GM23248 (cell line): ENCODE data around the gene SLC35F3. TPM values are rescaled to one million over a fixed set of nuclear protein-coding genes. Genes with fewer than 3 reads are reported as not detected.

ENCODE experiments used
- DNase-seq: peaks from one replicate; pipeline ENCODE4 v3.0.0-alpha.2; 2015
- H2AFZ ChIP-seq: fragments of 200-600 bp; sonication (generic); 2 replicates; pipeline ENCODE4 v1.6.1; 2016; ENCODE audit warnings: antibody characterized with exemption
- H3F3A ChIP-seq: fragments of 200-600 bp; sonication (generic); 2 replicates; pipeline ENCODE4 v1.6.1; 2016; ENCODE audit warnings: mild to moderate bottlenecking, antibody characterized with exemption, mixed run types; ENCODE audit not compliant: insufficient read depth
- H3K27ac ChIP-seq: fragments of 200-600 bp; sonication (generic); 2 replicates; pipeline ENCODE4 v1.5.1; 2016; ENCODE audit warnings: mild to moderate bottlenecking
- H3K27me3 ChIP-seq: fragments of 200-600 bp; sonication (generic); replicated peaks from 2 replicates; pipeline ENCODE4 v1.6.1; 2016; ENCODE audit warnings: mild to moderate bottlenecking; ENCODE audit not compliant: insufficient read depth
- H3K36me3 ChIP-seq: fragments of 200-600 bp; sonication (generic); 2 replicates; pipeline ENCODE4 v1.6.1; 2016; ENCODE audit warnings: low read depth, mild to moderate bottlenecking
- H3K4me1 ChIP-seq: fragments of 200-600 bp; sonication (generic); 2 replicates; pipeline ENCODE4 v1.6.1; 2016; ENCODE audit warnings: mild to moderate bottlenecking; ENCODE audit not compliant: insufficient read depth
- H3K4me2 ChIP-seq: fragments of 200-600 bp; sonication (generic); one replicate; pipeline ENCODE4 v1.6.1; 2016; ENCODE audit warnings: mild to moderate bottlenecking; ENCODE audit not compliant: unreplicated experiment
- H3K4me3 ChIP-seq: fragments of 200-600 bp; sonication (generic); 2 replicates; pipeline ENCODE4 v1.5.1; 2016; ENCODE audit warnings: mild to moderate bottlenecking
- H3K79me2 ChIP-seq: fragments of 200-600 bp; sonication (generic); 2 replicates; pipeline ENCODE4 v1.6.1; 2016; ENCODE audit warnings: mild to moderate bottlenecking; ENCODE audit not compliant: insufficient read depth
- H3K9ac ChIP-seq: fragments of 200-600 bp; sonication (generic); 2 replicates; pipeline ENCODE4 v1.6.1; 2016; ENCODE audit warnings: mild to moderate bottlenecking
- H3K9me2 ChIP-seq: fragments of 200-600 bp; sonication (generic); 2 replicates; pipeline ENCODE4 v1.6.1; 2016; ENCODE audit warnings: mixed run types, mild to moderate bottlenecking, moderate library complexity; ENCODE audit not compliant: insufficient read depth
- H3K9me3 ChIP-seq: fragments of 200-600 bp; sonication (generic); one replicate; pipeline ENCODE4 v1.6.1; 2017; ENCODE audit warnings: low read depth
- H4K20me1 ChIP-seq: fragments of 200-600 bp; sonication (generic); 2 replicates; pipeline ENCODE4 v1.6.0; 2016; ENCODE audit not compliant: insufficient read depth
- EZH2 ChIP-seq: fragments of 200-600 bp; sonication (generic); IDR thresholded peaks from 2 replicates; pipeline ENCODE4 v1.6.1; 2018; ENCODE audit warnings: antibody characterized with exemption, mild to moderate bottlenecking; ENCODE audit not compliant: insufficient read depth, poor library complexity, severe bottlenecking
- EZH2phosphoT487 ChIP-seq: fragments of 200-600 bp; sonication (generic); IDR thresholded peaks from 2 replicates; pipeline ENCODE4 v1.6.1; 2018; ENCODE audit warnings: antibody characterized with exemption, moderate library complexity, mild to moderate bottlenecking, low read depth; ENCODE audit not compliant: insufficient read depth
- WGBS, 2 experiments: methylation state at CpG; one replicate each; pipeline ENCODE4 v1.1.6; 2015 to 2017; ENCODE audit warnings: low lambda C conversion rate in 2 of 2, low coverage in 1 of 2; ENCODE audit errors: missing lambda C conversion rate in 2 of 2; 5-methylcytosine and 5-hydroxymethylcytosine counted together
- in situ Hi-C: fragments of 300-500 bp; cut with MboI; formaldehyde crosslinking; loops from 2 replicates; pipeline ENCODE4 v1.15.0; 2020
- polyA plus RNA-seq: library from polyadenylated mRNA; unstranded; fragments of >200 nt; fragmentation: Nextera tagmentation; extraction: Ambion mirVana; gene quantifications from 2 replicates; pipeline ENCODE4 v1.2.1, GENCODE V29; 2016
- total RNA-seq: library from RNA; depleted of rRNA; stranded (reverse); fragments of >200 nt; shearing (Covaris generic); gene quantifications from 2 replicates; pipeline ENCODE4 v1.2.3, GENCODE V29; 2014

The SLC35F3 gene
- total and polyA plus RNA-seq, 2 experiments from 2014 or later, result 0.43 to 1.3 TPM

DNA sequence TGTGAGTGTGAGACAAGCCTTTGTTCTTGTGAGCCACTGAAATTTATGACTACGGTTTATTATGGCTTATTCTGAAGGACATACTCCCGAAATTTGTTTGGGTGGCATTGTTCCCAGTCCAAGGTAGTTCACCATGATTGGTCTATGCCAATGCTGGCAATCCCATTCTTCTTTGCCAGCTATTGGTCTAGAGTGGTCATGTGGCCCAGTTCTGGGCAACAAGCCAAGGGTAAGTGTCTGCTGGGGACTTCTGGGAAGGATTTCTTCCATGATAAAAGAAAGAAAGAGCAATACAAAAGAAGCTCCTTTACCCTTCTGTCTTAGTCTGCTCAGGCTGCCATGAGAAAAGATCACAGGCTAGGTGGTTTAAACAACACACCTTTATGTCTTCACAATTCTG lies 201.6 kb downstream of the SLC35F3 start:
- H3K4me1 ChIP-seq, result no peaks in the 10 kb centered on the region; the same call in 1 of the 2 replicates
- 18 to 29% methylated on average over 2 of the region's 2 CpGs for WGBS, 2 experiments
- H3K79me2 ChIP-seq, result no peaks in the 10 kb centered on the region
- H3F3A ChIP-seq, result no peaks in the 10 kb centered on the region
- H3K27ac ChIP-seq, result no peak overlapping the region
- H3K9me3 ChIP-seq, result no peaks in the 10 kb centered on the region
- H3K36me3 ChIP-seq, result no peaks in the 10 kb centered on the region
- no peak for DNase-seq
- H3K9me2 ChIP-seq, result no peaks in the 10 kb centered on the region
- in situ Hi-C loops, result loop anchor here (25.0 kb wide), 1 partner anchor 1006 kb away; no protein-coding TSS in a partner anchor
- no peak overlapping the region for H3K4me3 ChIP-seq
- TF ChIP-seq EZH2phosphoT487 (no peak), EZH2 (no peak)
- H3K4me2 ChIP-seq, result no peak overlapping the region
- peaks cover 4% of the 10 kb centered on the region; the same call in 1 of the 2 replicates for H3K27me3 ChIP-seq
- H3K9ac ChIP-seq, result no peak overlapping the region
- H4K20me1 ChIP-seq, result no peaks in the 10 kb centered on the region
- no peak overlapping the region for H2AFZ ChIP-seq

DNA sequence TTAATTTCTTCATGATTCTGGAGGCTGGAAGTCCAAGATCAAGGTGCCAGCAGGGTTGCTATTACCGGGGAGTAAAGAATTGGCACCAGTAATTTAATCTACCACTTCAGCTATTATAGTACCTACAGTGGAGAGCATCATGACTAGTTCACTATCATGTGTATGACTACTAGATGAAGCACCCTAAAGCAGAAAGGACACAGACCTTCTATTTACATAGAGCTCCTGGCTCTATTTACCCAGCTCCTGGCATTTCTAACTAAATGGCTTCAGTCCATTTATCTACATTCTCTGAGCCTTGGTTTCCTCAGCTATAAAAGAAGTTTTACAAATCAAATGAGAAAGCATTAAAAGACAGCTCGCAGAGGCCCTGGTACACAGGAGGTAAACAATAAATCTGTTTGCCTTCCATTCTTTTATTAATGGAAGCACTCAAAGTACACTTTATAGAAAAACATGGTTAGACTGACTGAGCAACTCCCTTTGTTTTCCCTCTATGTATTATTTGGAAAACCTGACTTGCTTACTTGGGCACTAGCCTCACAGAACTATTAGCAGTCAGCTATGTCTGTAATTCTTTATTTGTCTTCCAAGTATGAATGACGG lies 203.0 kb downstream of the SLC35F3 start:
- 29 to 40% methylated on average over 3 of the region's 3 CpGs for WGBS, 2 experiments
- no peak overlapping the region for H3K27ac ChIP-seq
- TF ChIP-seq EZH2 (no peak), EZH2phosphoT487 (no peak)

DNA sequence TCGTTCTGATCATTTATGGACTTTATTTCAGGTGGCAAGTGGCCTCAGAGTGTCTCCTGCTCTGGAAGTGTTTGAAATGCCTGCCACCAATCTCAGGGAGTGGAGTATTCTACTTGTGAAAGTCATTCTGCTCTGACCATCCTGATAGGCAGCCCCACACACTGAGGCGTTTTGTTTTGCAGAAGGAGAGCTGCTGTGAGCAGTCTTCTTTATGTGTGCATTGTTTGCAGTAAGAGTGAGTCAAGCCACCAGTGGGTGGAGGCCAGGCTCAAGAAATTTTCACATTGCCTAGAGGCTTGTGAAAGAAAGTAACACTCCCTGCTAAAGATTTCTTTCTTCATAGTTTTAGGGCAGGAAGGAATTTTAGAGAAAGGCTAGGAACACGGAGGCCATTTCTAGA lies 204.4 kb downstream of the SLC35F3 start:
- no peaks in the 10 kb centered on the region for H3K9me3 ChIP-seq
- peak overlapping the region; percentile 60 for H2AFZ ChIP-seq
- no peak overlapping the region for H3K27ac ChIP-seq
- no peaks in the 10 kb centered on the region for H3K9me2 ChIP-seq
- H3K27me3 ChIP-seq, result no peaks in the 10 kb centered on the region
- no peaks in the 10 kb centered on the region for H3K79me2 ChIP-seq
- in situ Hi-C loops, result loop anchor here (25.0 kb wide), 1 partner anchor 1003 kb away; no protein-coding TSS in a partner anchor
- no peak for TF ChIP-seq EZH2phosphoT487
- H3K4me1 ChIP-seq, result no peaks in the 10 kb centered on the region; the same call in 1 of the 2 replicates
- WGBS, 2 experiments, result 22 to 26% methylated on average over 3 of the region's 3 CpGs
- H3K36me3 ChIP-seq, result no peaks in the 10 kb centered on the region
- H3K4me3 ChIP-seq, result no peak overlapping the region
- no peak overlapping the region for H3K9ac ChIP-seq
- H4K20me1 ChIP-seq, result no peaks in the 10 kb centered on the region
- peak; percentile 62 for DNase-seq
- no peak overlapping the region for H3K4me2 ChIP-seq
- no peaks in the 10 kb centered on the region for H3F3A ChIP-seq

More for the DNA sequence above, 203.0 kb downstream of the SLC35F3 start:
- Histone ChIP-seq H3K9me3 (no peaks in the 10 kb centered on the region), H3K4me3 (no peak overlapping the region), H3K4me1 (no peaks in the 10 kb centered on the region; the same call in 1 of the 2 replicates), H3K9ac (no peak overlapping the region), H3K79me2 (no peaks in the 10 kb centered on the region), H3K4me2 (no peak overlapping the region), H3K36me3 (no peaks in the 10 kb centered on the region), H3K27me3 (no peaks in the 10 kb centered on the region), H3F3A (no peaks in the 10 kb centered on the region), H2AFZ (no peak overlapping the region), H4K20me1 (no peaks in the 10 kb centered on the region), H3K9me2 (no peaks in the 10 kb centered on the region)
- in situ Hi-C loops, result loop anchor here (25.0 kb wide), 1 partner anchor 1005 kb away; no protein-coding TSS in a partner anchor
- no peak for DNase-seq

DNA sequence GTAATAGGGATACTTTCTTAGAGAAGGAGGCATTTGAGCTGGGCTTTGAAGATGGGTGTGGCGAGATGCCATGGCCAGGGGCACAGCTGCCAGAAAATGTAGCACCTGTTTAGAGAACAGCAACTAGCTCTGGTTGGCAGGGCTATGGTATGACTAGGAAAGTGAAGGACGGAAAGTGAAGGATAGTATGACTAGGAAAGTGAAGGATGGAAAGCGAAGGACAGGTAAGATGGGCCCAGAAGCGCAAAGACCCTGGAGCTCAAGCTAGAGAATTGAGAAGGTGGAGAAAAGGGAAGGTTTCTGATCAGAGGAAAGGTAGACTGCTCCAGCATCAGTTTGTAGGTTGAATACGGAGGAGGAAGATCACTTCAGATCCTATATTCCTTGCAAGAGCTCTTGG lies 205.4 kb downstream of the SLC35F3 start:
- no peak overlapping the region for H3K9ac ChIP-seq
- H3K27ac ChIP-seq, result no peak overlapping the region
- in situ Hi-C loops, result loop anchor here (25.0 kb wide), 1 partner anchor 1002 kb away; no protein-coding TSS in a partner anchor
- H3K4me1 ChIP-seq, result no peaks in the 10 kb centered on the region; the same call in 1 of the 2 replicates
- H2AFZ ChIP-seq, result no peak overlapping the region
- WGBS, 2 experiments, result 58 to 70% methylated on average over 5 of the region's 5 CpGs
- no peaks in the 10 kb centered on the region for H3K9me3 ChIP-seq
- H4K20me1 ChIP-seq, result no peaks in the 10 kb centered on the region
- H3K4me3 ChIP-seq, result no peak overlapping the region
- no peaks in the 10 kb centered on the region for H3K9me2 ChIP-seq
- no peak overlapping the region for H3K4me2 ChIP-seq
- TF ChIP-seq EZH2 (no peak), EZH2phosphoT487 (no peak)
- DNase-seq, result no peak
- H3K79me2 ChIP-seq, result no peaks in the 10 kb centered on the region
- H3K36me3 ChIP-seq, result no peaks in the 10 kb centered on the region
- no peaks in the 10 kb centered on the region for H3K27me3 ChIP-seq
- no peaks in the 10 kb centered on the region for H3F3A ChIP-seq
